GM23338 (cell line): ENCODE measurements around the gene TICAM2. TPM values are rescaled to one million over a fixed set of nuclear protein-coding genes. Genes with fewer than 3 reads are reported as not detected.
A peak's percentile ranks its signal among the peaks of the same experiment; 100 is the strongest.

ENCODE experiments used
- ATAC-seq: fragments of 200-7000 bp; cut with Tn5 transposase; 3 replicates; pipeline ENCODE4 v1.9.1; 2020
- DNase-seq: peaks from one replicate; pipeline ENCODE4 v3.0.0-alpha.2; 2015; ENCODE audit warnings: low spot score
- H2AFZ ChIP-seq: fragments of 200-600 bp; sonication (generic); 2 replicates; pipeline ENCODE4 v1.8.0; 2016; ENCODE audit warnings: antibody characterized with exemption, mild to moderate bottlenecking, moderate library complexity
- H3F3A ChIP-seq: fragments of 200-600 bp; sonication (generic); replicated peaks from 2 replicates; pipeline ENCODE4 v1.8.0; 2017; ENCODE audit warnings: antibody characterized with exemption, mixed run types, low read depth
- H3K27ac ChIP-seq: fragments of 200-600 bp; sonication (generic); 2 replicates; pipeline ENCODE4 v1.6.1; 2016; ENCODE audit warnings: low read depth
- H3K27me3 ChIP-seq: fragments of 200-600 bp; sonication (generic); 2 replicates; pipeline ENCODE4 v1.8.0; 2016; ENCODE audit warnings: mild to moderate bottlenecking, mixed run types, moderate library complexity; ENCODE audit not compliant: insufficient read depth
- H3K36me3 ChIP-seq: fragments of 200-600 bp; sonication (generic); 2 replicates; pipeline ENCODE4 v1.8.0; 2016; ENCODE audit warnings: mild to moderate bottlenecking; ENCODE audit not compliant: insufficient read depth
- H3K4me1 ChIP-seq: fragments of 200-600 bp; sonication (generic); 2 replicates; pipeline ENCODE4 v1.8.0; 2016; ENCODE audit warnings: mild to moderate bottlenecking, moderate library complexity; ENCODE audit not compliant: insufficient read depth
- H3K4me2 ChIP-seq: fragments of 200-600 bp; sonication (generic); 2 replicates; pipeline ENCODE4 v1.7.1; 2017; ENCODE audit warnings: mixed run types
- H3K4me3 ChIP-seq: fragments of 200-600 bp; sonication (generic); 2 replicates; pipeline ENCODE4 v1.6.1; 2016; ENCODE audit warnings: mixed run types
- H3K79me2 ChIP-seq: fragments of 200-600 bp; sonication (generic); replicated peaks from 2 replicates; pipeline ENCODE4 v1.8.0; 2017; ENCODE audit warnings: mild to moderate bottlenecking; ENCODE audit not compliant: insufficient read depth
- H3K9me2 ChIP-seq: fragments of 200-600 bp; sonication (generic); 2 replicates; pipeline ENCODE4 v1.8.0; 2017; ENCODE audit not compliant: insufficient read depth
- H4K20me1 ChIP-seq: fragments of 200-600 bp; sonication (generic); replicated peaks from 2 replicates; pipeline ENCODE4 v1.8.0; 2017; ENCODE audit warnings: mild to moderate bottlenecking; ENCODE audit not compliant: insufficient read depth
- H3K27ac Mint-ChIP-seq: 2 replicates; pipeline ENCODE4 v1.8.0; 2020; ENCODE audit warnings: inconsistent platforms, mild to moderate bottlenecking, moderate library complexity, mixed read lengths
- H3K27me3 Mint-ChIP-seq: 3 replicates; pipeline ENCODE4 v1.8.0; 2022; ENCODE audit warnings: low read depth, mild to moderate bottlenecking, moderate library complexity, mixed read lengths, inconsistent platforms; ENCODE audit not compliant: insufficient read depth, poor library complexity
- H3K36me3 Mint-ChIP-seq: 3 replicates; pipeline ENCODE4 v1.8.0; 2021; ENCODE audit warnings: low read depth, mild to moderate bottlenecking, inconsistent platforms, moderate library complexity, mixed read lengths
- H3K4me1 Mint-ChIP-seq: 3 replicates; pipeline ENCODE4 v1.8.0; 2020; ENCODE audit warnings: mild to moderate bottlenecking, inconsistent platforms, mixed read lengths
- H3K4me3 Mint-ChIP-seq: 3 replicates; pipeline ENCODE4 v1.8.0; 2021; ENCODE audit warnings: moderate library complexity, mild to moderate bottlenecking, inconsistent platforms, mixed read lengths
- H3K9me3 Mint-ChIP-seq: 3 replicates; pipeline ENCODE4 v1.8.0; 2020; ENCODE audit warnings: moderate library complexity, mild to moderate bottlenecking, inconsistent platforms, mixed read lengths
- CREB1 ChIP-seq: fragments of 250-450 bp; sonication (Bioruptor Pico); IDR thresholded peaks from 2 replicates; pipeline ENCODE4 v1.5.0; 2020; ENCODE audit warnings: low read depth, mild to moderate bottlenecking, moderate library complexity
- EZH2 ChIP-seq: fragments of 200-600 bp; sonication (generic); IDR thresholded peaks from one replicate; pipeline ENCODE4 v1.8.0; 2017; ENCODE audit warnings: antibody characterized with exemption, mild to moderate bottlenecking, low read depth; ENCODE audit not compliant: unreplicated experiment
- EZH2phosphoT487 ChIP-seq: fragments of 200-600 bp; sonication (generic); IDR thresholded peaks from one replicate; pipeline ENCODE4 v1.8.1; 2018; ENCODE audit warnings: antibody characterized with exemption; ENCODE audit not compliant: unreplicated experiment
- JUNB ChIP-seq: IDR thresholded peaks from one replicate; pipeline ENCODE4 v1.6.1; 2016; ENCODE audit warnings: antibody characterized with exemption; ENCODE audit not compliant: unreplicated experiment
- NANOG ChIP-seq: IDR thresholded peaks from 2 replicates; pipeline ENCODE4 v1.6.1; 2016; ENCODE audit warnings: antibody characterized with exemption, borderline replicate concordance
- POLR2AphosphoS5 ChIP-seq: IDR thresholded peaks from 2 replicates; pipeline ENCODE4 v1.6.1; 2016; ENCODE audit warnings: antibody characterized with exemption, low read depth
- STAT1 ChIP-seq: IDR thresholded peaks from one replicate; pipeline ENCODE4 v1.6.1; 2016; ENCODE audit warnings: antibody characterized with exemption; ENCODE audit not compliant: unreplicated experiment
- polyA plus RNA-seq: library from polyadenylated mRNA; unstranded; fragments of >200 nt; fragmentation: Nextera tagmentation; extraction: Ambion mirVana; gene quantifications from 2 replicates; pipeline ENCODE4 v1.2.1, GENCODE V29; 2016
- total RNA-seq: library from RNA; depleted of rRNA; stranded (reverse); fragments of >200 nt; shearing (Covaris generic); gene quantifications from 2 replicates; pipeline ENCODE4 v1.2.3, GENCODE V29; 2014
- TF ChIP-seq, protein P1 (sequence below), 2 experiments: fragments of 200-600 bp in 1 of 2; sonication (generic) in 1 of 2; conservative IDR thresholded peaks; 2 replicates each; pipeline versions ENCODE4 v1.5.1 to v1.6.1; 2016 to 2017; ENCODE audit warnings: antibody characterized with exemption in 2 of 2, low read depth in 2 of 2, mild to moderate bottlenecking in 2 of 2, moderate library complexity in 1 of 2
- TF ChIP-seq, protein P2 (sequence below): IDR thresholded peaks from one replicate; pipeline ENCODE4 v1.6.1; 2018; ENCODE audit warnings: antibody characterized with exemption; ENCODE audit not compliant: unreplicated experiment
- TF ChIP-seq, protein P3 (sequence below): fragments of 250-450 bp; sonication (Bioruptor Pico); IDR thresholded peaks from 2 replicates; pipeline ENCODE4 v1.5.0; 2020; ENCODE audit warnings: mild to moderate bottlenecking, moderate library complexity

The TICAM2 gene
- total and polyA plus RNA-seq, 2 experiments from 2014 or later = 1.0 TPM; not detected in 1

DNA sequence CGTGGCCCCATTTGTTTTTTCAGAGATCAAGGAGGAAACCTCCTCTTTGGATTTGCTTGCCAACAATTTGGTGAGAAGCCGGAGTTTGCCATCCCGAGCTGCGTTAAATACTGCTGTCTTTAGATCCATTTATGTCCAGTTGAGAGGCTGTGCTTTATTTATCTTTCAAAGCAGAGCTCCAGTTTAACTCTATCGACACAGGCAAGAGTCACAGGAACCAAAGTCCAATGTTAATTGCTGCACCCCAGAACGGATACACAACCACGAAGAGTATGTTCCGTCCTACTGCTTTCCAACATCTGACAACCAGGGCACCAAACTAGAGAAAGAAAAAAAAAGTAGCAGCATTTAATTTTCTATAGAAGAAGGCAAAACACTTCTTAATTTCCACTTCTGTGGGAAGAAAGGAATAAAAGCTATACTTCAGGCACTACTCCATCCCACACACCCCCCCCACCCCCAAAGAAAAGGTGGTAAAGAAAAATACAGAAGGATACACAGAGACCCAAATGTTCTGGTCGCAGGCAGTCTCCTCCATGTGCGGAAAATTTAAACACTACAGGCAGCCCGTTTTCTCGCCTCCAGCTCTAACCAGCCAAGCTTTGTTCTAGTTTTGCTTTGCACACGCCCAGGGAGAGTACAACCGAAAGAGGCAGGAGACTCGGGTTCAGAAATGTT is 58.8 kb downstream of the TICAM2 start (continued):
- TF ChIP-seq, protein P1, sequence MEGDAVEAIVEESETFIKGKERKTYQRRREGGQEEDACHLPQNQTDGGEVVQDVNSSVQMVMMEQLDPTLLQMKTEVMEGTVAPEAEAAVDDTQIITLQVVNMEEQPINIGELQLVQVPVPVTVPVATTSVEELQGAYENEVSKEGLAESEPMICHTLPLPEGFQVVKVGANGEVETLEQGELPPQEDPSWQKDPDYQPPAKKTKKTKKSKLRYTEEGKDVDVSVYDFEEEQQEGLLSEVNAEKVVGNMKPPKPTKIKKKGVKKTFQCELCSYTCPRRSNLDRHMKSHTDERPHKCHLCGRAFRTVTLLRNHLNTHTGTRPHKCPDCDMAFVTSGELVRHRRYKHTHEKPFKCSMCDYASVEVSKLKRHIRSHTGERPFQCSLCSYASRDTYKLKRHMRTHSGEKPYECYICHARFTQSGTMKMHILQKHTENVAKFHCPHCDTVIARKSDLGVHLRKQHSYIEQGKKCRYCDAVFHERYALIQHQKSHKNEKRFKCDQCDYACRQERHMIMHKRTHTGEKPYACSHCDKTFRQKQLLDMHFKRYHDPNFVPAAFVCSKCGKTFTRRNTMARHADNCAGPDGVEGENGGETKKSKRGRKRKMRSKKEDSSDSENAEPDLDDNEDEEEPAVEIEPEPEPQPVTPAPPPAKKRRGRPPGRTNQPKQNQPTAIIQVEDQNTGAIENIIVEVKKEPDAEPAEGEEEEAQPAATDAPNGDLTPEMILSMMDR (conservative IDR thresholded peaks at IDR 0.05; ENCODE audit: low read depth in 2 of 2) = no peak

DNA sequence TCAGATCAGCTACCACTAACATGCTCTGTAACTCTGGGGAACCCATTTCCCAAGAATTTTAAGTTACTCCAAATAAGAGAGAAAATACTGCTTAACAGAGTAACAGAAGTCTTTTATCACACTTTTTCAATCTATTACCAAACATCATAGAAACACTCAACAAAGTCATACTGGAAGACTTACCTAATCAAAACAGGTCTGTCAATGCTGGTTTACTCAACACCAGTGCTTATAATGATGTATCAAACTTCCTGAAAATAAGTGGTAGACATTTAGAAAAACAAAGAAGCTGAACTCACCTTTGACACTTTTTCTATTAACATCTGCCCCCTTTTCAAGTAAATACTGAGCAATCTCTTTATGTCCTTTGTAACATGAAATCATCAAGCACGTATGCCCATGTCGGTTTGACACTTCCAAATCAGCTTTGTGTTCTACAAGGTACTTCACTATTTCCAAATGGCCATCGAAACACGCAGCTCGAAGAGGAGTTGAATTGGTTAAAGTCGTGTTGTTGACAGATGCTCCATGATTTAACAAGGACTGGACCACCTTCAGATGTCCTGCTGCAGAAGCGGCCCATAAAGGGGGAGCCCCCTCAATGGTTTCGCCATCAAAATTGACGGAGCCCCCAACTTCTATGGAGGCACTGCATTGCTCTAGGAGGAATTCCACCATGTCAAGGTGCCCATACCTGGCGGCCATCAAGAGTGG is 59.5 kb downstream of the TICAM2 start:
- Histone ChIP-seq H3K27me3 (no peaks in the 10 kb centered on the region), H3K4me1 (peaks cover 34% of the 10 kb centered on the region), H3K36me3 (peaks cover 6% of the 10 kb centered on the region; the same call in 1 of the 2 replicates), H3F3A (no peaks in the 10 kb centered on the region), H4K20me1 (peaks cover 46% of the 10 kb centered on the region), H3K4me3 (peak overlapping the region; percentile 93), H3K9me2 (no peaks in the 10 kb centered on the region), H3K4me2 (peak overlapping the region; percentile 93), H2AFZ (no peak overlapping the region), H3K27ac (no peak overlapping the region), H3K79me2 (peaks cover 62% of the 10 kb centered on the region)
- Mint-ChIP-seq H3K27me3 (peaks cover 8% of the 10 kb centered on the region), H3K4me1 (peaks cover 38% of the 10 kb centered on the region), H3K27ac (peak overlapping the region; percentile 98; the same call in 1 of the 2 replicates), H3K36me3 (peaks cover 55% of the 10 kb centered on the region; the same call in 2 of the 3 replicates), H3K9me3 (peaks cover 15% of the 10 kb centered on the region; the same call in 2 of the 3 replicates), H3K4me3 (peak overlapping the region; percentile 95)
- DNase-seq = no peak
- ATAC-seq = no peak
- TF ChIP-seq POLR2AphosphoS5 (no peak), EZH2phosphoT487 (no peak), JUNB (no peak), STAT1 (no peak), EZH2 (no peak), NANOG (no peak), CREB1 (no peak)
- TF ChIP-seq, protein P2, sequence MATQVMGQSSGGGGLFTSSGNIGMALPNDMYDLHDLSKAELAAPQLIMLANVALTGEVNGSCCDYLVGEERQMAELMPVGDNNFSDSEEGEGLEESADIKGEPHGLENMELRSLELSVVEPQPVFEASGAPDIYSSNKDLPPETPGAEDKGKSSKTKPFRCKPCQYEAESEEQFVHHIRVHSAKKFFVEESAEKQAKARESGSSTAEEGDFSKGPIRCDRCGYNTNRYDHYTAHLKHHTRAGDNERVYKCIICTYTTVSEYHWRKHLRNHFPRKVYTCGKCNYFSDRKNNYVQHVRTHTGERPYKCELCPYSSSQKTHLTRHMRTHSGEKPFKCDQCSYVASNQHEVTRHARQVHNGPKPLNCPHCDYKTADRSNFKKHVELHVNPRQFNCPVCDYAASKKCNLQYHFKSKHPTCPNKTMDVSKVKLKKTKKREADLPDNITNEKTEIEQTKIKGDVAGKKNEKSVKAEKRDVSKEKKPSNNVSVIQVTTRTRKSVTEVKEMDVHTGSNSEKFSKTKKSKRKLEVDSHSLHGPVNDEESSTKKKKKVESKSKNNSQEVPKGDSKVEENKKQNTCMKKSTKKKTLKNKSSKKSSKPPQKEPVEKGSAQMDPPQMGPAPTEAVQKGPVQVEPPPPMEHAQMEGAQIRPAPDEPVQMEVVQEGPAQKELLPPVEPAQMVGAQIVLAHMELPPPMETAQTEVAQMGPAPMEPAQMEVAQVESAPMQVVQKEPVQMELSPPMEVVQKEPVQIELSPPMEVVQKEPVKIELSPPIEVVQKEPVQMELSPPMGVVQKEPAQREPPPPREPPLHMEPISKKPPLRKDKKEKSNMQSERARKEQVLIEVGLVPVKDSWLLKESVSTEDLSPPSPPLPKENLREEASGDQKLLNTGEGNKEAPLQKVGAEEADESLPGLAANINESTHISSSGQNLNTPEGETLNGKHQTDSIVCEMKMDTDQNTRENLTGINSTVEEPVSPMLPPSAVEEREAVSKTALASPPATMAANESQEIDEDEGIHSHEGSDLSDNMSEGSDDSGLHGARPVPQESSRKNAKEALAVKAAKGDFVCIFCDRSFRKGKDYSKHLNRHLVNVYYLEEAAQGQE = no peak
- TF ChIP-seq, protein P3, sequence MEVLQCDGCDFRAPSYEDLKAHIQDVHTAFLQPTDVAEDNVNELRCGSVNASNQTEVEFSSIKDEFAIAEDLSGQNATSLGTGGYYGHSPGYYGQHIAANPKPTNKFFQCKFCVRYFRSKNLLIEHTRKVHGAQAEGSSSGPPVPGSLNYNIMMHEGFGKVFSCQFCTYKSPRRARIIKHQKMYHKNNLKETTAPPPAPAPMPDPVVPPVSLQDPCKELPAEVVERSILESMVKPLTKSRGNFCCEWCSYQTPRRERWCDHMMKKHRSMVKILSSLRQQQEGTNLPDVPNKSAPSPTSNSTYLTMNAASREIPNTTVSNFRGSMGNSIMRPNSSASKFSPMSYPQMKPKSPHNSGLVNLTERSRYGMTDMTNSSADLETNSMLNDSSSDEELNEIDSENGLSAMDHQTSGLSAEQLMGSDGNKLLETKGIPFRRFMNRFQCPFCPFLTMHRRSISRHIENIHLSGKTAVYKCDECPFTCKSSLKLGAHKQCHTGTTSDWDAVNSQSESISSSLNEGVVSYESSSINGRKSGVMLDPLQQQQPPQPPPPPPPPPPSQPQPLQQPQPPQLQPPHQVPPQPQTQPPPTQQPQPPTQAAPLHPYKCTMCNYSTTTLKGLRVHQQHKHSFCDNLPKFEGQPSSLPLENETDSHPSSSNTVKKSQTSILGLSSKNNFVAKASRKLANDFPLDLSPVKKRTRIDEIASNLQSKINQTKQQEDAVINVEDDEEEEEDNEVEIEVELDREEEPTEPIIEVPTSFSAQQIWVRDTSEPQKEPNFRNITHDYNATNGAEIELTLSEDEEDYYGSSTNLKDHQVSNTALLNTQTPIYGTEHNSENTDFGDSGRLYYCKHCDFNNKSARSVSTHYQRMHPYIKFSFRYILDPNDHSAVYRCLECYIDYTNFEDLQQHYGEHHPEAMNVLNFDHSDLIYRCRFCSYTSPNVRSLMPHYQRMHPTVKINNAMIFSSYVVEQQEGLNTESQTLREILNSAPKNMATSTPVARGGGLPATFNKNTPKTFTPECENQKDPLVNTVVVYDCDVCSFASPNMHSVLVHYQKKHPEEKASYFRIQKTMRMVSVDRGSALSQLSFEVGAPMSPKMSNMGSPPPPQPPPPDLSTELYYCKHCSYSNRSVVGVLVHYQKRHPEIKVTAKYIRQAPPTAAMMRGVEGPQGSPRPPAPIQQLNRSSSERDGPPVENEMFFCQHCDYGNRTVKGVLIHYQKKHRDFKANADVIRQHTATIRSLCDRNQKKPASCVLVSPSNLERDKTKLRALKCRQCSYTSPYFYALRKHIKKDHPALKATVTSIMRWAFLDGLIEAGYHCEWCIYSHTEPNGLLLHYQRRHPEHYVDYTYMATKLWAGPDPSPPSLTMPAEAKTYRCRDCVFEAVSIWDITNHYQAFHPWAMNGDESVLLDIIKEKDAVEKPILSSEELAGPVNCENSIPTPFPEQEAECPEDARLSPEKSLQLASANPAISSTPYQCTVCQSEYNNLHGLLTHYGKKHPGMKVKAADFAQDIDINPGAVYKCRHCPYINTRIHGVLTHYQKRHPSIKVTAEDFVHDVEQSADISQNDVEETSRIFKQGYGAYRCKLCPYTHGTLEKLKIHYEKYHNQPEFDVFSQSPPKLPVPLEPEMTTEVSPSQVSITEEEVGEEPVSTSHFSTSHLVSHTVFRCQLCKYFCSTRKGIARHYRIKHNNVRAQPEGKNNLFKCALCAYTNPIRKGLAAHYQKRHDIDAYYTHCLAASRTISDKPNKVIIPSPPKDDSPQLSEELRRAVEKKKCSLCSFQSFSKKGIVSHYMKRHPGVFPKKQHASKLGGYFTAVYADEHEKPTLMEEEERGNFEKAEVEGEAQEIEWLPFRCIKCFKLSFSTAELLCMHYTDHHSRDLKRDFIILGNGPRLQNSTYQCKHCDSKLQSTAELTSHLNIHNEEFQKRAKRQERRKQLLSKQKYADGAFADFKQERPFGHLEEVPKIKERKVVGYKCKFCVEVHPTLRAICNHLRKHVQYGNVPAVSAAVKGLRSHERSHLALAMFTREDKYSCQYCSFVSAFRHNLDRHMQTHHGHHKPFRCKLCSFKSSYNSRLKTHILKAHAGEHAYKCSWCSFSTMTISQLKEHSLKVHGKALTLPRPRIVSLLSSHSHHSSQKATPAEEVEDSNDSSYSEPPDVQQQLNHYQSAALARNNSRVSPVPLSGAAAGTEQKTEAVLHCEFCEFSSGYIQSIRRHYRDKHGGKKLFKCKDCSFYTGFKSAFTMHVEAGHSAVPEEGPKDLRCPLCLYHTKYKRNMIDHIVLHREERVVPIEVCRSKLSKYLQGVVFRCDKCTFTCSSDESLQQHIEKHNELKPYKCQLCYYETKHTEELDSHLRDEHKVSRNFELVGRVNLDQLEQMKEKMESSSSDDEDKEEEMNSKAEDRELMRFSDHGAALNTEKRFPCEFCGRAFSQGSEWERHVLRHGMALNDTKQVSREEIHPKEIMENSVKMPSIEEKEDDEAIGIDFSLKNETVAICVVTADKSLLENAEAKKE (CRISPR knock-in tag) = no peak
